Stimulated activated CD8-positive, alpha-beta memory T cell treated with anti-CD3 and anti-CD28 coated beads, Interleukin-7, amount 100 ng/mL, for 24 hours (primary cell): ENCODE results near the gene LSAMP.

ENCODE experiments used
- DNase-seq: peaks from one replicate; pipeline ENCODE4 v3.0.0-alpha.2; 2020; ENCODE audit warnings: low read depth

LSAMP gene

GRCh38 chr3:116164039-116164438 is 281.2 kb downstream of the LSAMP start:
- no peak for DNase-seq

GRCh38 chr3:116161575-116162525 is 283.4 kb downstream of the LSAMP start:
- no peak for DNase-seq

- DNase-seq = no peak
These were observed 284.7 kb downstream of the LSAMP start for GRCh38 chr3:116160594-116160993.

- DNase-seq = no peak
These were observed 289.4 kb downstream of the LSAMP start for GRCh38 chr3:116155841-116156240.

GRCh38 chr3:116154389-116154788 is 290.9 kb downstream of the LSAMP start:
- DNase-seq = no peak

- DNase-seq = no peak
These were observed 292.1 kb downstream of the LSAMP start for GRCh38 chr3:116153174-116153573.

- DNase-seq = no peak
These were observed 294.6 kb downstream of the LSAMP start for GRCh38 chr3:116150655-116151167.

GRCh38 chr3:116148881-116149851 is 296.1 kb downstream of the LSAMP start:
- no peak for DNase-seq

- DNase-seq = no peak
These were observed 299.7 kb downstream of the LSAMP start for GRCh38 chr3:116145613-116146012.

- no peak for DNase-seq
These were observed 303.6 kb downstream of the LSAMP start for GRCh38 chr3:116141724-116142123.

- DNase-seq = no peak
These were observed 305.1 kb downstream of the LSAMP start for GRCh38 chr3:116140100-116140689.

- DNase-seq = no peak
These were observed 305.6 kb downstream of the LSAMP start for GRCh38 chr3:116139641-116140040.

GRCh38 chr3:116135457-116136085 is 309.7 kb downstream of the LSAMP start:
- no peak for DNase-seq

GRCh38 chr3:116129187-116129946 is 315.9 kb downstream of the LSAMP start:
- DNase-seq = no peak

- DNase-seq = no peak
These were observed 317.8 kb downstream of the LSAMP start for GRCh38 chr3:116127464-116127863.

- DNase-seq = no peak
These were observed 321.1 kb downstream of the LSAMP start for GRCh38 chr3:116124166-116124565.

- DNase-seq = no peak
These were observed 326.7 kb downstream of the LSAMP start for GRCh38 chr3:116118475-116119169.

GRCh38 chr3:116114586-116114985 is 330.7 kb downstream of the LSAMP start:
- no peak for DNase-seq

- no peak for DNase-seq
These were observed 332.6 kb downstream of the LSAMP start for GRCh38 chr3:116112696-116113095.

- no peak for DNase-seq
These were observed 333.5 kb downstream of the LSAMP start for GRCh38 chr3:116111765-116112164.
